Activated naive CD8-positive, alpha-beta T cell (primary cell): ENCODE results near the gene PPP1R15B.
"Not testable (repeated sequence)": the region's sequence is repeated elsewhere in the genome, so short reads cannot be mapped to it uniquely, and the experiment has no call there.

Source experiments
- H3K27ac Mint-ChIP-seq: one replicate; pipeline ENCODE4 v1.8.0; 2021; ENCODE audit warnings: mixed read lengths
- H3K27me3 Mint-ChIP-seq: one replicate; pipeline ENCODE4 v1.8.0; 2021; ENCODE audit warnings: mixed read lengths
- H3K36me3 Mint-ChIP-seq: one replicate; pipeline ENCODE4 v1.8.0; 2021; ENCODE audit warnings: mixed read lengths
- H3K4me1 Mint-ChIP-seq: one replicate; pipeline ENCODE4 v1.8.0; 2021; ENCODE audit warnings: low read depth, mixed read lengths
- H3K4me3 Mint-ChIP-seq: one replicate; pipeline ENCODE4 v1.8.0; 2021; ENCODE audit warnings: mild to moderate bottlenecking, mixed read lengths
- H3K9me3 Mint-ChIP-seq: one replicate; pipeline ENCODE4 v1.8.0; 2021; ENCODE audit warnings: low read depth, mixed read lengths

PPP1R15B gene

GRCh38 chr1:204435381-204435831, 23.8 kb upstream of the PPP1R15B start:
- Mint-ChIP-seq H3K27ac (peak overlapping the region; percentile 9), H3K4me1 (peaks cover 6% of the 10 kb centered on the region), H3K4me3 (no peak overlapping the region), H3K27me3 (no peaks in the 10 kb centered on the region), H3K36me3 (peaks cover 5% of the 10 kb centered on the region), H3K9me3 (no peaks in the 10 kb centered on the region)

GRCh38 chr1:204434116-204434755, 22.6 kb upstream of the PPP1R15B start:
- no peaks in the 10 kb centered on the region for H3K27me3 Mint-ChIP-seq
- H3K4me3 Mint-ChIP-seq: no peak overlapping the region
- H3K36me3 Mint-ChIP-seq: peaks cover 5% of the 10 kb centered on the region
- peak overlapping the region; percentile 37 for H3K27ac Mint-ChIP-seq
- H3K9me3 Mint-ChIP-seq: no peaks in the 10 kb centered on the region
- peaks cover 6% of the 10 kb centered on the region for H3K4me1 Mint-ChIP-seq

GRCh38 chr1:204432708-204433107, 21.1 kb upstream of the PPP1R15B start:
- H3K9me3 Mint-ChIP-seq: no peaks in the 10 kb centered on the region
- H3K27ac Mint-ChIP-seq: no peak overlapping the region
- no peak overlapping the region for H3K4me3 Mint-ChIP-seq
- peaks cover 7% of the 10 kb centered on the region for H3K36me3 Mint-ChIP-seq
- H3K4me1 Mint-ChIP-seq: peaks cover 4% of the 10 kb centered on the region
- no peaks in the 10 kb centered on the region for H3K27me3 Mint-ChIP-seq

GRCh38 chr1:204431310-204432184, 19.9 kb upstream of the PPP1R15B start:
- Mint-ChIP-seq H3K36me3 (peaks cover 9% of the 10 kb centered on the region), H3K27ac (peak overlapping the region; percentile 1), H3K4me1 (peaks cover 4% of the 10 kb centered on the region), H3K27me3 (no peaks in the 10 kb centered on the region), H3K4me3 (no peak overlapping the region), H3K9me3 (no peaks in the 10 kb centered on the region)

- peaks cover 4% of the 10 kb centered on the region for H3K4me1 Mint-ChIP-seq
- H3K27ac Mint-ChIP-seq: no peak overlapping the region
- peaks cover 23% of the 10 kb centered on the region for H3K36me3 Mint-ChIP-seq
- H3K4me3 Mint-ChIP-seq: no peak overlapping the region
- no peaks in the 10 kb centered on the region for H3K27me3 Mint-ChIP-seq
- H3K9me3 Mint-ChIP-seq: no peaks in the 10 kb centered on the region
Measured at GRCh38 chr1:204429746-204430145, 18.1 kb upstream of the PPP1R15B start.

GRCh38 chr1:204426971-204427701, 15.5 kb upstream of the PPP1R15B start:
- Mint-ChIP-seq H3K27me3 (no peaks in the 10 kb centered on the region), H3K4me3 (no peak overlapping the region), H3K36me3 (peaks cover 27% of the 10 kb centered on the region), H3K4me1 (peaks cover 4% of the 10 kb centered on the region), H3K27ac (no peak overlapping the region), H3K9me3 (no peaks in the 10 kb centered on the region)

GRCh38 chr1:204426474-204426873, 14.9 kb upstream of the PPP1R15B start:
- Mint-ChIP-seq H3K27me3 (no peaks in the 10 kb centered on the region), H3K9me3 (no peaks in the 10 kb centered on the region), H3K4me3 (no peak overlapping the region), H3K36me3 (peaks cover 27% of the 10 kb centered on the region), H3K27ac (no peak overlapping the region), H3K4me1 (peaks cover 4% of the 10 kb centered on the region)

- H3K27me3 Mint-ChIP-seq: no peaks in the 10 kb centered on the region
- no peaks in the 10 kb centered on the region for H3K9me3 Mint-ChIP-seq
- peaks cover 25% of the 10 kb centered on the region for H3K36me3 Mint-ChIP-seq
- H3K27ac Mint-ChIP-seq: no peak overlapping the region
- no peak overlapping the region for H3K4me3 Mint-ChIP-seq
- no peaks in the 10 kb centered on the region for H3K4me1 Mint-ChIP-seq
Measured at GRCh38 chr1:204426035-204426436, 14.4 kb upstream of the PPP1R15B start.

- H3K4me1 Mint-ChIP-seq: peaks cover 5% of the 10 kb centered on the region
- H3K36me3 Mint-ChIP-seq: peaks cover 27% of the 10 kb centered on the region
Measured at GRCh38 chr1:204424621-204425020, 13.0 kb upstream of the PPP1R15B start.

GRCh38 chr1:204422061-204422705, 10.6 kb upstream of the PPP1R15B start:
- H3K27me3 Mint-ChIP-seq, H3K4me3 Mint-ChIP-seq, H3K9me3 Mint-ChIP-seq, H3K27ac Mint-ChIP-seq: not testable (repeated sequence)
- peaks cover 22% of the 10 kb centered on the region for H3K4me1 Mint-ChIP-seq
- H3K36me3 Mint-ChIP-seq: peaks cover 24% of the 10 kb centered on the region

More at GRCh38 chr1:204424621-204425020, 13.0 kb upstream of the PPP1R15B start:
- Mint-ChIP-seq H3K27ac (no peak overlapping the region), H3K9me3 (no peaks in the 10 kb centered on the region), H3K27me3 (no peaks in the 10 kb centered on the region), H3K4me3 (no peak overlapping the region)

GRCh38 chr1:204421441-204421840, 9.8 kb upstream of the PPP1R15B start:
- no peak overlapping the region for H3K4me3 Mint-ChIP-seq
- no peaks in the 10 kb centered on the region for H3K9me3 Mint-ChIP-seq
- peaks cover 22% of the 10 kb centered on the region for H3K36me3 Mint-ChIP-seq
- peaks cover 26% of the 10 kb centered on the region for H3K4me1 Mint-ChIP-seq
- no peak overlapping the region for H3K27ac Mint-ChIP-seq
- no peaks in the 10 kb centered on the region for H3K27me3 Mint-ChIP-seq

- H3K9me3 Mint-ChIP-seq: no peaks in the 10 kb centered on the region
- peak overlapping the region; percentile 50 for H3K27ac Mint-ChIP-seq
- H3K4me1 Mint-ChIP-seq: peaks cover 29% of the 10 kb centered on the region
- peaks cover 14% of the 10 kb centered on the region for H3K36me3 Mint-ChIP-seq
- H3K4me3 Mint-ChIP-seq: no peak overlapping the region
- no peaks in the 10 kb centered on the region for H3K27me3 Mint-ChIP-seq
Measured at GRCh38 chr1:204420039-204421004, 8.7 kb upstream of the PPP1R15B start.

- no peaks in the 10 kb centered on the region for H3K27me3 Mint-ChIP-seq
- no peaks in the 10 kb centered on the region for H3K9me3 Mint-ChIP-seq
- H3K36me3 Mint-ChIP-seq: peaks cover 9% of the 10 kb centered on the region
- peaks cover 32% of the 10 kb centered on the region for H3K4me1 Mint-ChIP-seq
- H3K4me3 Mint-ChIP-seq: no peak overlapping the region
- H3K27ac Mint-ChIP-seq: no peak overlapping the region
Measured at GRCh38 chr1:204419064-204419403, 7.4 kb upstream of the PPP1R15B start.
